NCI-H2171 (cell line): ENCODE results near the gene SYDE1.
A peak's percentile ranks its signal among the peaks of the same experiment; 100 is the strongest.
"Not testable (repeated sequence)": the region's sequence is repeated elsewhere in the genome, so short reads cannot be mapped to it uniquely, and the experiment has no call there.

Experiments
- DNase-seq: peaks from one replicate; lab custom pipeline; 2025; lab: John Stamatoyannopoulos, UW

The SYDE1 gene

DNA sequence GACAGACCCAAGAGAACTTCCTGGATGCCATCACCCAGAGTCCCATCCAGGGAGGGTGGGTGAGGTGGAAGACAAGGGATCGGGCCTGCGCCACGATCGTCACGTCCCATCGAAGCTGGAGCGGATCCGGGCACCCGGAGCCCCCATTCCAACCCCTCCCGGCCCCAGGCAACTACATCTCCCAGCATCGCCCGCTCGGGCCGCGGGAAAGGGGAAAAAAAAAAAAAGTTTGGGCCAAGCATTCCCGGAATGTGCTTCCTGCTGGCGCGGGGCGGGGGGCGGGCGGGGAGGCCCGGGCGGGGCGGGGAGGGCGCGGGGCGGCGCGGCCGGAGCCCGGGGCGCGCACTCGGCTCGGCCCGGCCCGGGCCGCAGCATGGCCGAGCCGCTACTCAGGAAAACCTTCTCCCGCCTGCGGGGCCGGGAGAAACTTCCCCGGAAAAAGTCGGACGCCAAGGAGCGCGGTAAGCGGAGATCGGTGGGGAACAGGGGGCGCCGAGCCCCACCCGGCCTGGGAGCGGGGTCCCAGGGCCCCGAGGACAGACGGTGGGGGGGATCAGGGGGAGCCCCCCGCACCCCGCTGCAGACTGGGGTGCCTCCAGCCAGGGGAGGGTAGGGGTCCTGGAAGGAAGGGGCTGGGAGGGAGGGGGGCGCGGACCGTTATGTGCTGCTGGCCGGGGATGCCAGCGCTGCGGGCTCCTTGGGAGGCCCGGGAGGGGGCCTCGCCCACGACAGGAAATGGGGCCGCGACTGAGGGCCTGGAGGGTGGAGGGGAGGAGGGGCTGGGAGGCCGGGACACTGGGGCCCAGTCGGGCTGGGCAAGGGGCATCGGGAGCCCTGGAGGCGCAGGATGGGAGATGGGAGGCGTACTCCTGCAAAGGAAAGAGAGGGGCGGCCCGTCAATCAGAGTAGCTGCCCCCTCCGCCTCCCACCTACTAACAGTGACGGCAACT is at the start of gene SYDE1:
Gene SYDE1 (plus strand): TSS at position 341 of the 950 bp plus-strand sequence. CDS start 33 bp downstream, at position 374.
- no peak for DNase-seq

DNA sequence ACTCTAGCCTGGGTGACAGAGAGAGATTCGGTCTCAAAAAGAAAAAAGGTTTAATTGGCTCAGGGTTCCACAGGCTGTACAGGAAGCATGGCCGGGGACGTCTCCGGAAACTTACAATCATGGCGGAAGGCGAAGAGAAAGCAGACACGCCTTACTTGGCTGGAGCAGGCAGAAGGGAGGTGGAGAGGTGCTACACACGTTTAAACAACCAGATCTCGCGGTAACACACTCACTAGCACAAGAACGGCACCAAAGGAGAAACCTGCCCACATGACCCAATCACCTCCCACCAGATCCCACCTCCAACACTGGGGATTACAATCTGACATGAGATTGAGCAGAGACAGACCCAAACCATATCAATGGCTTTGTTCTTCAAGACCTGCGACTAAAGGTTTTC is 45.2 kb upstream of the SYDE1 start:
- no peak for DNase-seq

GRCh38 chr19:15070386-15070785 is 36.8 kb upstream of the SYDE1 start:
- DNase-seq = not testable (repeated sequence)

DNA sequence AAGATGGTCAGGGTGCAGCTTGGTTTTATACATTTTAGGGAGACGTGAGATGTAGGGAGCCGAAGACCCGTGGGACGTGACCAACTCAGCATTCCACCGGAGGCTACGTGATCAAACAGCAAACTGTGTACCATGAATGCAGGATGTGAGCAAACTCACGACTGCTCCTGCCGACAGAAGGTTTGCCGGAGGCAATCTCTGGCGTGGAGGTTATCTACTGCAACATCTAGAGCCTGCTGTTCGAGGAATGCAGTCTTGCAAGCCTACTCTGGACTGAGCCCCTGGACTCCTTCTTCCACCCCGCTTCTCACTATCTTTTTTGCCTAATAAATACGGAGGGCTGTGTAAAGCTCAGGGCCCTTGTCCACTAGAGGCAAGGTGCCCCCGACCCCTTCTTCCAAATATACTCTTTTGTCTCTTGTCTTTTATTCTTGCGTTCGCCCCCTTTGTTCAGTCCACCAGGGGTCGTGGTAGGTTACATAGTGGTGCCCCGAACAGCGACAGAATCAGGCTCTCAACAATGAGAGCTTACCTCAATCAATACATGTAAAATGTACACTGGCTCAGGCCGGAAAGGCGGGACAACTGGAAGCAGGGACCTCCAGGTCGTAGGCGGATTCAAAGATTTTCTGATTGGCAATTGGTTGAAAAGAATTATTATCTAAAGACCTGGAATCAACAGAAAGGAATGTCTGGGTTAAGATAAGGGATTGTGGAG is 34.1 kb upstream of the SYDE1 start:
- no peak for DNase-seq

DNA sequence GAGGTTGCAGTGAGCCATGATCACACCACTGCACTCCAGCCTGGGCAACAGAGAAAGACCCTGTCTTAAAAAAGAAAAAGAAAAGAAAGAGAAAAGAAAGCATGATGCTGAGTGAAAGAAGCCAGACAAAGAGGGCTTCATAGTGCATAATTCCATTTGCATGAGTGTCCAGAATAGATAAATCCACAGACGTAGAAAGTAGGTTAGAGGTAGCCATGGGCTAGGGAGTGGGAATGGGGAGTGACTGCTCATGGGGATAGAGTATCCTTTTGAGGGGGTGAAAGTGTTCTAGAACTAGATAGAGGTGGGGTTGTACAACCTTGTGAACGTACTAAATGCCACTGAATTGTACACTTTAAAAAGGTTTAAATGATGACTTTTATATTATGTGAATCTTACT is 32.8 kb upstream of the SYDE1 start:
- DNase-seq = no peak

- DNase-seq = no peak
These were observed 31.4 kb upstream of the SYDE1 start for GRCh38 chr19:15075806-15076205.

GRCh38 chr19:15080002-15080401 is 27.2 kb upstream of the SYDE1 start:
- DNase-seq = not testable (repeated sequence)

- DNase-seq = no peak
These were observed 25.3 kb upstream of the SYDE1 start, which contains the start of gene OR1I1 for GRCh38 chr19:15081911-15082310. TSS of gene OR1I1 (plus strand) at chr19:15082211. CDS start at chr19:15087066, 4,855 bp downstream.

- DNase-seq = no peak
These were observed 20.0 kb upstream of the SYDE1 start for GRCh38 chr19:15087182-15087581.

GRCh38 chr19:15091918-15092753 is 15.1 kb upstream of the SYDE1 start:
- DNase-seq = peak; percentile 16

DNA sequence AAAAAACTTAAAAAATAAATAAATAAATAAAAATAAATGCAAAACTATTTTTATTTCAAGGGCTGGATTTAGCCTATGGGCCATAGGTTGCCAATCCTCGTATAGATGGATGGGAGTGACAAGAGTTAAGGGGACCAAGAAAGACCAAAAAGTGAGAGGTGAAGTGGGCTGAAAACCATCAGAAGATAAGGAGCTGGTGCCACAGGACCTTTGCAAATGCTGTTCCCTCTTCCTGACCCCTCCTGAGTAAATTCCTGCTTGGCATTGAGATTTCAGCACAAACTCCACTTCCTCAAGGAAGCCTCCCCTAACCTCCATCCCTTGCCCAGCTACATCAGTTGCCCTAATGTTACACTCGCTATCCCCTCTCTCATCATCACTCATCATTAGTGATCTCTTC is 14.2 kb upstream of the SYDE1 start:
- no peak for DNase-seq

GRCh38 chr19:15096223-15096622 is 11.0 kb upstream of the SYDE1 start:
- no peak for DNase-seq

GRCh38 chr19:15097980-15098379 is 9.2 kb upstream of the SYDE1 start:
- DNase-seq = not testable (repeated sequence)

GRCh38 chr19:15098460-15098859 is 8.7 kb upstream of the SYDE1 start:
- DNase-seq = no peak

GRCh38 chr19:15099017-15099582 is 8.1 kb upstream of the SYDE1 start:
- DNase-seq = no peak

GRCh38 chr19:15101479-15102082 is 5.6 kb upstream of the SYDE1 start:
- DNase-seq = no peak

DNA sequence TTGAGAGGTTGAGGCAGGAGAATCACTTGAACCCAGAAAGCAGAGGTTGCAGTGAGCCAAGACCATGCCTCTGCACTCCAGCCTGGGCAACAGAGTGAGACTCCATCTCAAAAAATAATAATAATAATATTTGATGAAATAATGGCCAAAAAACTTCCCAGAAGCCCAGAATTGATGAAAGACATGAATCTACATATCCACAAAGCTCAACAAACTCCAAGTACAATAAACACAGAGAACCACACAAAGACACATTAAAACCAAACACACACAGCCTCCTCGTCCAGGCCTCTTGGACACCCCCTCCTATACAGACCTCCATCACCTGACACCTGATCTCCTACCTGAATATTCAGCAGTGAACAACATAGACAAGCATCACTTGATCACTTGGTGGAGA is 3.2 kb upstream of the SYDE1 start:
- DNase-seq = no peak

DNA sequence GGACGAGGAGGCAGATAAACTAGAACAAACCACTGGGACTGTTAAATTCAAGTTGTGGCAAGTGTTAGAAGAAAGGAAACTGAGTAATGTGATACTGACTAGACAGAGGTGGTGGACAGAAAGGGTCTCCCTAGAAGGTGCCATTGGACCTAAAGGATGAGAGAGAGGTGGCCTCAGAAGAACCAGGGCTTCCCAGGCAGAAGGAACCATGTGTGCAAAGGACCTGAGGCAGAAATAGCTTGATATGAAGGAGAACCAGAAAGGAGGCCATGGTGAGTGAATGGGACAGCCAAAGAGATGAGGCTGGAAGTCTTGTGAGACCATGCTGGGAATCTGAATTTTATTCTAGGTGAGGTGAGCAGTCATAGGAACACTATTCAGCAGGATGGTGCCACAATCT is 2.8 kb upstream of the SYDE1 start:
- DNase-seq = no peak

DNA sequence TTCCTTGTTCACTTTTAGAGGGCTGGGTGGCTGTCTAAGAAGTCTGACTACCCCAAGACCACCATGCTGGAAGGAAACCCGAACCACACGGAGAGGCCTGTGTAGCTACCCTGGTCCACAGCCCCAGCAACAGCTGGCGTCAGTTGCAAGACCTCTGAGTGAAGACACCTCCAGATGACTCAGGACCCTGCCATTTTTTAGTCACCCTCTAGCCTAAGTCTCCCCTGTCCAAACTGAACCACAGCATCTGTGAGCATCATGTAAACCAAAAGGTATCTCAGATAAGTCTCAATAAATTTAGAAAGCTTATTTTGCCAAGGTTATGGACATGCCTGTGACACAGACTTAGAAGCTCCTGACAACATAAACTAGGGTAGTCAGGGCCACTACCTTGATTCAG is 2.2 kb upstream of the SYDE1 start:
- no peak for DNase-seq

DNA sequence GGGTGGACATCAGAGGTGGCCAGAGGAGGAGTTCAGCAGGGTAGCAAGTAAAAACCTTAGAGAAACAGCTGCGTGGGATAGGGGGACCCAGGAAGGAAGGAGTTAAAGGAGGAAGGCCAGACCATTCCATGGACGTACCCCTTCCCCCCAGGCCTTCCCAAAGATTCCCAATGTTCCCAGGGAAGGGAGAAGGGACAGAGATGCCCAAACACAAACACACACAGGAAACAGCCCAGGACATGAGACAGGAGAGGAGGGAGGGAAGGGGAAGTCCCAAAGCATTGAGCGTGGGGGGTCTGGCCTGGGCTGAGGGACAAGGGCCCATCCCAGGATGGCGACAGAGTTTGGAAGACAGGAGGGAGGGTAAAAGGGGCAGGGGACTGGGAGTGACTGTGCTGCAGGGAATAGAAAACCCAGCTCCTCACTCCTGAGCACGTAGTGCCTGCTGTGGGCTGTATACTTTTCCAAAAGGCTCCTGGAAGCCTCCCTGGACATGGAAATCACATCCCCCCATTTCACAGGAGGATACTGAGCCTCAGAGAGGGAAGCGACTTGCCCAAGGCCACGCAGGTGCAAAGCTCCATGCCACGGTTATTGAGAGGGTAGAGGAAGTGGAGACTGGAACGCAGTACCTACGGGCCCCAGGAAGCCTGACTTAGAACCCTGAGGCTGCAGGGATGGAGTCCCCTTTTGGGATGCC is 1.1 kb downstream of the SYDE1 start:
- no peak for DNase-seq
